Measurements from ENCODE around the gene RIPK4. TPM values are rescaled to one million over a fixed set of nuclear protein-coding genes. Genes with fewer than 3 reads are reported as not detected.

Gene RIPK4
- total RNA-seq, result 1 to 10 TPM in 1 of 2 donors, under 1 TPM in 1; 0.69 to 1.0 TPM
- long read RNA-seq, donor 1, partial matches to known transcripts, result 0 of 1 reads
- long read RNA-seq, donor 1, other reads (novel, unspliced or antisense), result 0 of 1 reads
- long read RNA-seq, donor 2, result 0 reads

DNA sequence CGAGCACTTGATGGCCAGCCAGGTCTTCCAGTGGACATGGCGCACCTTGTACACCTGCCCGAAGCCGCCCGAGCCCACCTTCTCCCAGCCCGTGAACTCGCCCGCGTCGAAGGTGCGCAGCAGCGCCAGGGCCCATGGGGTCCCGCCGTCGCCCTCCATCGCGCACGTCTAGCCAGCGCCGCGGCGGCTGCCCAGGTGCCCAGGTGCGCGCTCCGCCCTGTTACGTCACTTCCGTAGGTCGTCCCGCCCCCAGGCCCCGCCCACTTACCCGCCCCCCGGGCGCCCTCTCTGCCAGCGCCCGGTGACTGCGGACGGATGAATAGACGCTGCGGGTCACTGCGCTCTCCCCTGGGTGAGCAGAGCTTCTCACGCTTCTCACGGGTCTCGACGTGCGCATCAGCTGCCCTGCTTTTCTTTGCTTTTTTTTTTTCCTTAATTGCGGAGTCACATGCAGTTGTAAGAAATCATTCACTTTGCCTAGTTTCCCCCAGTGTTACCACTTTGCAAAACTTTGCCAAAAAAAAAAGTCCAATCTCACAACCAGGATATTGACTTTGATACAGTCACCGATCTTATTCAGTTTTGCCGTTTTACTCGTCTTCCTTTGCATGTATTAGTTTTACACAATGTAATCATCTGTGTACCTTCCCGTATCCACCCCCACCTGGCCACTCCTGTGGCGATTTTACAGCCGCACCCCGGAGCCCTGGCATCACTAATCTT is at the start of gene RIPK4:
RIPK4 (minus strand) TSS at position 170 of the 723 bp plus-strand sequence; CDS start at position 159, 11 bp downstream.
- DNase-seq (ENCODE audit: low spot score), result peak; percentile 82
- intact Hi-C loops (cut with DNase I), result no loop called here

DNA sequence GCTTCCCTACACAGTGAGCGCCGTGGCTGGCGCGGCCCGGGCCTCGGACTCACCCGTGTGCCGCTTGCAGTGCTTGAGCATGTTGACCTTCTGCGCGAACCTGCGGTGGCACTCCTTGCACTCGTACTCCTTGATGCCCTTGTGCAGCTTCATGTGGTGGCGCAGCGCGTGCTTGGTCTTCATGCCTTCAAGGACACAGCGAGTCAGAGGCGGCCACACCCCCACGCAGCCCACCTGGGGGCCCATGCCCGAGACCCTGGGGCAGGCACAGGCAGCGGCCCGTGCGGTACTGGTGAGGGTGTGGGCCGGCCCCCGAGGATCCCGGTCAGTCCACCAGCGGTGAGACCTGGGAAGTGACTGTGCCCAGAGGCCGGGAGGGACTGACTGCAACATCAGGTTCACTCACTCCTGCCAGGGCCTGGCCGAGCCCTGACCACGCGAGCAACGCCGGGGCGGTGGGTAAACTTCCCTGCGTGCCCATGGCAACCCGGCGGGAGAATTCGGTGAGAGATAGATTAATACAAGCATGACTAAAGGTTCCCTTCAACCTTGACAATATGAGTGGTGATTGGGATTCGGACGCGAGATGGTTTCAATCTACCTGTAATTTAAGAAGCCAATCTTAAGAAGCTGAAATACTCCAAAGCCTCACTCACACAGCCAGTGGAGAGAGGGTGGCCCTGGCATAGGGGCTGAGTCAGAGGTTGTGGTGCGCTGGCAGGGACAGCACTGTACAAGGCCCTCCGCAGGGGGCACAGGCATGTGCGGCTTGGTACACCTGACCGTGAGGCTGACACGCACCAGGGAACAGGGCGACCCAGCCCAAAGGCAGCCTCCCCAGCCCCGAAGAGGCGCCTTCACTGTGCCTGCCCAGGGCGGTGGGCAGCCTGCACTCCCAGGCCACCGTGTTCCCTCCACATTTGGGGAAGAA is 49.1 kb upstream of the RIPK4 start:
- intact Hi-C loops (cut with DNase I), result no loop called here
- DNase-seq (ENCODE audit: low spot score), result no peak

DNA sequence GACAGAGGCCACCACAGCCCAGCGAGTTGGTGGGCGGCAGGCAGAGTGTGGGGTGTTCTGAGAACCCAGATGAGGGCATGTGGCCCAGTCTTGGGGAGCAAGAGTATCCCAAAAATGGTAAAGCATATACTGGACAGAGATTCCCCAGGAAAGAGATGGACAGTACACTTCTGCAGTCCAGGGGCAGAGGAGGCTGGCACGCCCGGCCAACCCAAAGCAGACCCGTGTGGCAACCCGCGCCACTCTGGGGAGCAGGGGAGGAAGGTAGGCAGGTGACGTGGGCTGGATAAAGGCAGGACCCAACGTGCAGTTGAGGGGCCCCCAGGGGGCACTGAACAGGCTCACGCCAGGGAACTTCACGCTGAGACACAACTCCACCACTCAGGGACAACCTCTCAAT is 46.4 kb upstream of the RIPK4 start:
- no peak for DNase-seq (ENCODE audit: low spot score)
- intact Hi-C loops (cut with DNase I), result loop anchor here in 1 of 2 donors (2.0 kb wide), 1 partner anchor 302 kb away; no protein-coding TSS in a partner anchor

DNA sequence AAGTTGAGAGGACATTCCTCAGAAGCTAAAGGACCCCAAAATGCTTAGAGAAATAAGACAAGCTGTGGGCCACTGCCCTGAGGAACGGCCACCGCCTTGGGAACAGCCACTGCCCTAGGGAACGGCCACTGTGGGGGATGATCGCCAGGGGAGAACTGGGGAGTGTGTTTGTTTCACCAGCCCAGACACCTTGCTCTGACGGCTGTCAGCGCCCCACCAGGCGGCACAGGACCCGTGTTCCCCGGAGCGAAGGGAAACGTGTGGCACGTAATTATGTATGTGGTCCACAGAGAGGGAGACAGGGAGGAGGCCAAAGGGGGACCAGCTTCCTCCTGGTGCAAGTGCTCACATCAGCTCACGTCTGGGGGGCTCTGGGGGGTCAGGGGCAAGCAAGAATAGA is 45.8 kb upstream of the RIPK4 start:
- intact Hi-C loops (cut with DNase I), result loop anchor here in 1 of 2 donors (2.0 kb wide), 1 partner anchor 302 kb away; no protein-coding TSS in a partner anchor
- DNase-seq (ENCODE audit: low spot score), result no peak

DNA sequence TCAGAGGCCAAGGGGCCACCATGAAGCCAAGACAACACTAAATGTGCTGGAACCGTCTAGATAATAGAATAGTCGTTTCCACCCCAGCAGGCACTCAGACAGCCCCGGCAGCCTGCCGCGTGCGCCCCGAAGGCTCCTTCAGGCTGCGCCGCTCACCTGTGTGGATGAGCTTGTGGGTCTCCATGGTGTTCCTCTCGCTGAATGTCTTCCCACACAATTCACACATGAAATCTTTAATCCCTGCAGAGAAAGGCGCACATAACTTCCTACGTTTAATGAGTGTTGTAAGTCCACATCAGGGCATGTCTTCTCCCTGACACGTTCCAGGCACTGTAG is 43.7 kb upstream of the RIPK4 start:
- intact Hi-C loops (cut with DNase I), result no loop called here
- DNase-seq (ENCODE audit: low spot score), result no peak

DNA sequence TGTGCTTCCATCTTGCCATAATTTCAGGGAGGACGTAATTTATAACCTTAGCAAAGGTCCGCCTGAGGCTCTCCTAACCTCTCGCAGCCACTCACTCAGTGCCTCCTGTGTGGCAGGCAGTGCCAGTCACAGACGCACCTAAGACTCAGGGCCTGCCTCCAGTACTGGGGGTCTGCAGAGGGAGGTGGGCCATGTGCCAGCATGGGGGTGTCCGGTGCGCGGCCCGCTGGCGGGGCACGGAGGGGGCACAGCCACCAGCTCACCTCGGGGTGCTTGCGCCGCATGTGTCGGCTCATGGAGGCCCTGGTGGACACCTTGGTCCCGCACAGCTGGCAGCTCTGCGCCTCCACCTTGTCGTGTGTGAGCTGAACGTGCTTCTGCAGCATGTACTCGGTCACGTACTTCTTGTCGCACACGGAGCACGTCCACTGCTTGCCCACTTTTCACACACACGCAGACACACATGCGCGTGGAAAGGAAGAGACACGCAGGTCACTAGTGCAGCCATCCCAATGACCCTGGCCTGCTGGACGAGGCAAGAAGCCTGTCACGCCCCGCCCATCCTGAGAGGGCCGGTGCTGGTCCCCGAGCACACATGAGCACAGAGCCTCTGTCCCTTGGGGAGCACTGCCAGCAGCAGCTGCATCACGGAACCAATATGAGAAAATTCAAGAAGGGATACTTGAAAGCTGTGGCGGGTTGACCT is 43.2 kb upstream of the RIPK4 start:
- intact Hi-C loops (cut with DNase I), result no loop called here

DNA sequence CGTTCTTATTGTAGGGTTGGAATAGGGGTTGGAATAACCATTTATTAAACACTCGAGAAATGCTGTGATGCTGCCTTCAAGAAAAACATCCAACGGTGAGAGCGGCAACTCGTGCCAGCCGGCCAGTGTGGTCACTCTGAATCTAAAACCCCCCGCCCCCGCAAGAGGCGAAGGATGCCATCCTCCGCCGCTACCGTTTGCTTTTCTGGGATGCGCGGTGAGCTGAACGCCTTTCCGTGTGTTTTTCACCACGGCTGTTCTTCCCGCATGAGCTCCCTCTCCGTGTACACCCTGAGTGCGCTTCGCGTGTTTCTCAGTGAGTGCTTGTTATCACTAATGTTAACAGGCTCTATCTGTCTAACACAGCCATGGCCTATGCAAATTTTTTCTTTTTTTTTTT is 42.0 kb upstream of the RIPK4 start:
- intact Hi-C loops (cut with DNase I), result no loop called here
- DNase-seq (ENCODE audit: low spot score), result no peak

More for the DNA sequence above, 43.2 kb upstream of the RIPK4 start:
- DNase-seq (ENCODE audit: low spot score), result no peak

DNA sequence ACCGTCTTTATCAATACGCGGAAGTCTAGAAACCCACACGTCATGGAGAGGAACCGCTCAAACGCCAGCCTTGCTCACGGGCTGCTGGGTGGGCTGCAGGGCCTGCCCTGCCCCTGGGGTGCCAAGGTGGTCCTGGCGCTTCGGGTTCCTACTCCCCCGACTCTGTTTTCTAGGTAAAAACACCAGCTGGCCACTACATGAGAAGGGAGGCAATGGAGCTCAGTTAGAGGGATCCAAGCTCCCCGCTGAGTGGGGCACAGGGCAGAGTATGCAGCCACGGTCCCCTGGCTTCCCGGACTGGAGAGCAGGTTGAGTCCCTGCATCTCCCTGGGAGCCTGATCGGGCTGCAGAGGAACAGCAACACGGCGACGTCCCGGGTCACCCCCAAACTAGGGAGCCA is 41.2 kb upstream of the RIPK4 start:
- intact Hi-C loops (cut with DNase I), result no loop called here
- no peak for DNase-seq (ENCODE audit: low spot score)

DNA sequence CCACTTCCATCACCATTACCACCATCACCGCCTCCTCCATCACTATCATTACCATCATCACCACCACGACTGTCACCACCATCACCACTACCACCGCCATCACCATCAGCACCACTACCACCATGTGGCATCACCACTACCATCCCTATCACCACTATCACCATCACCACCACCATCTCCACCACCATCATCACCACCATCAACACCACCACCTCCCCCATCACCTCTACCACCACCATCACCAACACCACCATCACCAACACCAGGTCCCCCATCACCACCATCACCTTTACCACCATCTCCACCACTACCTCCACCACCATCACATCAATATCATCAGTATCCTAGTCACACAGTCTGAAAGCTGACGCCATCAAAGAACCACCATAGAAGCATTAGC is 39.9 kb upstream of the RIPK4 start:
- intact Hi-C loops (cut with DNase I), result no loop called here

DNA sequence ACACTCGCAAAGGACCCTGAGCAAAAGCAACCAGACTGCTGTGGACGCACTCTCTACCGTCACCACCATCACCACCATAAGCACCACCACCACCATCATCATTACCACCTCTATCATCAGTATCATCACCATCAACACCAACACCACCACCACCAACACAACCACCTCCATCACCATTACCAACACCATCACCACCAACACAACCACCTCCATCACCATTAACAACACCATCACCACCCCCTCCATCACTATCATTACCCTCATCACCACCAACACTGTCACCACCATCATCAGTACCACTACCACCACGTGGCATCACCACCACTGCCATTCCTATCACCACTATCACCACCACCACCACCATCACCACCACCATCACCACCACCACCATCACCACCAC is 38.8 kb upstream of the RIPK4 start:
- intact Hi-C loops (cut with DNase I), result no loop called here
- DNase-seq (ENCODE audit: low spot score), result no peak

More for the DNA sequence above, 39.9 kb upstream of the RIPK4 start:
- DNase-seq (ENCODE audit: low spot score), result no peak

DNA sequence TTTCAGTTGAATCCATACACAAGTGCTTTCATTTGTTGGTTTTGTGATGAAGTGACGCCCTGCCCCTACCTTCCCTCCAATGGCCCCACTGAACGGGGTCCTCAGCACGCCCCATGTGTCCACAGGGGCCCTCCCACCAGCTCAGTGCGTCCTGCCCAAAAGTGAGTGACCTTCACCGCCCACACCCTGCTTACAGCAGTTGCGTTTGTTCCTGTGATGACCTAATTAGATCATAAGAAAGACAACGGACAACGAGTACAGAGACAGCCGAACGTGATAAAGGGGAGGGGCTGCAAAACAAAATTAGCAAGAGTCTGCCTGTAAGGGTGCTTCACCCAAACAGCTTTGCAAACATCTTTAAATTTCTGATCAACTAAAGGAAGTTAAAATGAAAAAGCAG is 38.2 kb upstream of the RIPK4 start:
- DNase-seq (ENCODE audit: low spot score), result no peak
- intact Hi-C loops (cut with DNase I), result no loop called here

DNA sequence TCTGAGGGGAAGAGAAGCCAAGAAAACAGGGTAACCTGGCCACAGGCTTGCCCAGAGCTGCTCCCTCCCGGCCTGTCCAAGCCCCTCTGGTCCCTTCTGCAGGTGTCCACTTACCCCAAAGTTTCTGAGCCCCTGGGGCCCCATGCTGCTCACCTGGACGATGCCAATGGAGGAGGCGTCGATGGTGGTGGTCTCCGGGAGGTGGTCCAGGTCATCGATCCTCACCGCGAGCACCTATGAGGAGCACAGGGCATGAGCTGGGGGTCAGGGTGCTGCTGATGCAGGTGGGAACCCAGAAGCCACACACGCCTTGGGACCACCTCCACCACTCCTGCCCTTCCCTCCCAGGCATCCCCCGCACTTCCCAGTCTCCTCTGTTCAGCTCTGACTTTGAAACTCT is 37.5 kb upstream of the RIPK4 start:
- DNase-seq (ENCODE audit: low spot score), result no peak
- intact Hi-C loops (cut with DNase I), result no loop called here

DNA sequence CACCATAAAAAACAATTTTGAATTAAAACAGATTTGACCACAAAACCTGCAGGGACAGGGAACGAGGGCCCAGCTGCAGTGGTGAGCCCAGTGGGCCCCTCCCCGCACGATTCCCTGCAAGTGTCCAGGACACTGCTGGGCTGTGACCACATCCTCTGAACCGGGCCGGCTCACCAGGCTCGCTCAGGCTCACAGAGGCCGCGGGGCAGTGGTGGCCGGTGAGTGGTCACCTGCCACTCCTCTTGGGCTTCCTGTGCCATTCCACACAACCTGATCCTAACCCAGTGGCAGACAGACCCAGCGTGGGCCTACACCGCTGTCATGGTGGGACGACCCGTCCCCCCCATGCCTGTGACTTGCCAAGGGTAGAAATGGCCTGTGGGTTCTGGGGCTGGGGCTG is 36.5 kb upstream of the RIPK4 start:
- no peak for DNase-seq (ENCODE audit: low spot score)

DNA sequence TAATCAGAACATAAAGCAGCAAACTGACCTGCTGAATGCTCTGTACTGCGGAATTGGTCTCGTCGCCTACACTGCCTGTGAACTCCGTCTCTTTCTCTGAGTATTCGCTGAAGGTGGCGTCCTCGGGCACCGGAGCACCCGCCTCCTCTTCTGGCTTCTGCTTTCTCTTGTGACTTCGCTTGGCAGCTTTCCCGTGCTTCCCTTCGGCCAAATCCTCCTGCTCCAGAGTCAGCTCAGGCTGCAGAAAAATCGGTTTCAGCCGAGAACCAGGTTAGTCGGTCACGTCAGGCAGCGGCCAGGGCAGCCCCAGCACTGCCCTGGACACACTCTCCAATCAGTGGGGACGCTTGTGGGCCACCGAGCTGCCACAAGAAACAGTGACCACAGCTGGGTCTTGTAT is 35.8 kb upstream of the RIPK4 start:
- intact Hi-C loops (cut with DNase I), result no loop called here

More for the DNA sequence above, 36.5 kb upstream of the RIPK4 start:
- intact Hi-C loops (cut with DNase I), result no loop called here

DNA sequence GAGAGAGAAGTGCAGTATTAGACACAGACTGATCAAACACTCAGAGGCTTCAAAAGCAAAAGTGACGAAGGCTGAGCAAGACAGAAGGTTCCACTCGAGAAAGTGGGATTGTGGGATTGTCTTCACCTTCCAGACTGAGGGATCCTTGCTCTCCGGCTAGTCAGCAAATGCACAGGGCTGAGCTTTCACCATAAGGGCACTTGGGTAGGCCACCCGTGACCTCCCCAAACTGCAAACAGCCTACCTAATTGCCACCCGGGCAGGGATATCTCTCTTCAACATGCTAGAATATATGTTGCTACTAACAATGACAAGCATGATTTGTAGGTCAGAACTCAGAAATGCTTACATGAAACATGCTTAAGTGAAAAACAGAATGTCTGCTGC is 35.3 kb upstream of the RIPK4 start:
- intact Hi-C loops (cut with DNase I), result no loop called here

More for the DNA sequence above, 35.8 kb upstream of the RIPK4 start:
- DNase-seq (ENCODE audit: low spot score), result peak; percentile 91

DNA sequence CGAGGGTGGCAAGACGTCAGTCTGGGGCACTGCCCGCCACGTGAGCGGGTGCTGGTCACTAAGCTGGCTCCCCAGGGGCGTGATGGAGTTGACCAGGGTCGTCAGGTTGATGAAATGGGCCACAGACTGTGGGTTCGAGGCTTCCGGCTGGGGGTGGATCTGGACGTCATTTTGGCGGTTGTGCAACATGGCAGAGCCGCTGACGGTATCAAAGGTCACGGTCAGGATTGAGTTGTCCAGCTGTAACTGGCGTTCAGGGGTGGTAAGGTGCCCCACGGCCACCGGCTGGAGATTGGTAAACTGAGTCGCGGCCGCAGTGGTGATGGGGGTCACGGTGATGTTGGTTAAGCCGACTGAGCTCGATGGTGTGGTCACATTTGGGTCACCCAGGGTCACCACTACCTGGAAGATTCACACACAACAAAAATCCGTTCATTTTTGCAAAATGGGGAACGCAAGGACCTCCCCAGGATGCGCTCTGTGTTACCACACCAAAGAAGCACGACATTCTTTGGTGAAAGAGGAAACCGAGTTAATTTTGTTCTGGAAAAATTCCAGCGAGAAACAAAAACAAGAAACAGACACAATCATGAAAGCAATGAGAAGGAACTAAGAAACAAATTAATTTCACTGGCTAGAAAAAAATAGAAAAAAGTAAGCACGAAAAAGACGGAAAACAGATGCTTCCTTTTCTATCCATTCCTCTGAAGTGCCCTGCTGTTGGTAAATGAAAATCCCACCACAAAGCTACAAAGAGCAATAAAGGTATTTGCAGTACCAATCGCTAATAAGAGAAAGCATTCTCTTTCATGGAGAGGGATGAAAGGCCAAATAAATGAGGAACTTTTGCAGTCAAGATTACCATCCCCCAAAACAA is 34.7 kb upstream of the RIPK4 start:
- no peak for DNase-seq (ENCODE audit: low spot score)
- intact Hi-C loops (cut with DNase I), result no loop called here

More for the DNA sequence above, 35.3 kb upstream of the RIPK4 start:
- DNase-seq (ENCODE audit: low spot score), result no peak

DNA sequence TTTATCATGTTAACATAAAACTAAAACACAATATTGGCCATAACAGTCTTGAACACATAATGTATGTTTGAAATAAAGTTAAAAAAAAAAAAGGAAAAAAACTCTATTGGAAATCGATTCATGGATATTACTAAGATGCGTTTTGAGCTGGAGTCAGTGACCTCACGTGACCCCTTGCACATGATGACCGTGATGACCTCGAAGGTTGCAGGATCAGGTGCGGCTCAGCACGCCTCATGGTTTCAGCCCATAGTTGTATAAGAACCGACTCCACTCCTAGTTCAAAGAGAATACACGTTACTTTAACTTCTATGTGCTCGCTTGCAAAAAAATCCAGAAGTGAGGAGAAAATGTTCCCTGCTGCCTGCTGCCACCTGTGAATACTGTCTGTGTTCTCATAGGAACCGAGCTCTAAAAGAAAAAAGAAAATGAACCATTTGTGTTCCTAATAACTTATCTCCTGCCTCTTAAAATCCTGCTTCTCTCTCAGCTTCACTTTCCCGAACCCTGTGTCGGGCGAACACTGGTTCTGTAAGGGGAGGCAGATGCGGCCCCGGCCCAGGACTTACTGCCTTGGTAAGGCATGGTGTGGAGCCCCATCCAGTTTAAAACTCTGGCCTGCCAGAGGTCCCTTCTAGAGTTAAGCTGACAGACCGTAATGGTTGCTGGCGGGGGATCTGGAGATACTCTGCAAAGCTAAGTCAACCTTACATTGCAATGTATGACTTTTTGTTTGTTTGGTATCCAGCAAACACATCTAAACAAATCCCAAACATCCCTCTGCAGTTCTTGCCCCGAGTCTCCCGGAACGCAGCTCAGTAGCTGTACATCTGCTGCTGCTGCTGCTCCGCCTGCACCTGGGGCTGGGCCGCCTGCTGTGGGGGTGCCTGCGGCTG is 33.8 kb upstream of the RIPK4 start:
- intact Hi-C loops (cut with DNase I), result no loop called here
- no peak for DNase-seq (ENCODE audit: low spot score)

DNA sequence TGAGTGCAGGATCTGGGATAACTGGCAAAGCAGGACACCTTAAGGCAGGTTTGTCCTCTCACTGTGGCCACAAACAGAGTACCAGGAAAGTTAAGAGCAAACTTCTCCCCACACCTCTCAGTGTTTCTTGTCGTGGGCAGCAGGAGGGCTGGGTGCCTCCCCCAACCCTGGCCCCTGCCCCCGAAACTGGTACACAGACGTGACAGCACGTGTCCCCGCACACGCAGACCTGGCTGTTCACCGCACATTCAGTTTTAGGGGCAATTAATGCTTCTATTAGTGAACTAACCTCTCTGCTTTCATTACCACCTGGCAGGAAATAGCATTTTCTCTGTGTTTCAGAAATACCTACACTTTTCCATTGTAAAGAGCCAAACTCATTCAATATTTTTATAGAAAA is 32.9 kb upstream of the RIPK4 start:
- intact Hi-C loops (cut with DNase I), result no loop called here
- no peak for DNase-seq (ENCODE audit: low spot score)
